IgD-negative memory B cell (primary cell): ENCODE data around the gene MTTP. TPM values are rescaled to one million over a fixed set of nuclear protein-coding genes. Genes with fewer than 3 reads are reported as not detected.

Experiments used
- H3K27ac Mint-ChIP-seq, 3 donors: one replicate each; pipeline ENCODE4 v1.8.0; 2020 to 2022; ENCODE audit warnings: mild to moderate bottlenecking in 3 of 3, mixed read lengths in 3 of 3, moderate library complexity in 1 of 3
- H3K27me3 Mint-ChIP-seq: one replicate; pipeline ENCODE4 v1.8.0; 2021; ENCODE audit warnings: mixed read lengths
- H3K36me3 Mint-ChIP-seq: one replicate; pipeline ENCODE4 v1.8.0; 2020; ENCODE audit warnings: mild to moderate bottlenecking, mixed read lengths
- H3K4me1 Mint-ChIP-seq, 3 donors: one replicate each; pipeline ENCODE4 v1.8.0; 2020 to 2022; ENCODE audit warnings: mixed read lengths in 3 of 3, mild to moderate bottlenecking in 1 of 3
- H3K4me3 Mint-ChIP-seq, 4 donors: one replicate each; pipeline ENCODE4 v1.8.0; 2020 to 2022; ENCODE audit warnings: mild to moderate bottlenecking in 4 of 4, mixed read lengths in 4 of 4, moderate library complexity in 3 of 4
- H3K9me3 Mint-ChIP-seq, 3 donors: one replicate each; pipeline ENCODE4 v1.8.0; 2020 to 2021; ENCODE audit warnings: mixed read lengths in 3 of 3, mild to moderate bottlenecking in 1 of 3
- polyA plus RNA-seq: library from polyadenylated mRNA; unstranded; fragments of 300-500 nt; fragmentation: Illumina TruSeq; gene quantifications from one replicate; pipeline ENCODE4 v1.2.3, GENCODE V29; 2021

The MTTP gene
- polyA plus RNA-seq, 1 donor from 2014 or later = not detected

GRCh38 chr4:99615170-99615820 lies 40.7 kb downstream of the MTTP start:
- H3K36me3 Mint-ChIP-seq = no peaks in the 10 kb centered on the region
- no peak overlapping the region for H3K4me3 Mint-ChIP-seq
- no peaks in the 10 kb centered on the region for H3K4me1 Mint-ChIP-seq
- H3K9me3 Mint-ChIP-seq = no peaks in the 10 kb centered on the region
- peaks cover 2% of the 10 kb centered on the region for H3K27me3 Mint-ChIP-seq
- no peak overlapping the region for H3K27ac Mint-ChIP-seq

- no peak overlapping the region for H3K27ac Mint-ChIP-seq
- H3K9me3 Mint-ChIP-seq = no peaks in the 10 kb centered on the region
- H3K36me3 Mint-ChIP-seq = no peaks in the 10 kb centered on the region
- H3K4me1 Mint-ChIP-seq = no peaks in the 10 kb centered on the region
- no peaks in the 10 kb centered on the region for H3K27me3 Mint-ChIP-seq
- H3K4me3 Mint-ChIP-seq = no peak overlapping the region
Observed at GRCh38 chr4:99617374-99617773, 42.8 kb downstream of the MTTP start.

GRCh38 chr4:99622341-99622740 lies 47.7 kb downstream of the MTTP start:
- Mint-ChIP-seq H3K27ac (no peak overlapping the region), H3K4me1 (peaks cover 0 to 2% (median 0%) of the 10 kb centered on the region in 3 donors), H3K36me3 (no peaks in the 10 kb centered on the region), H3K9me3 (no peaks in the 10 kb centered on the region), H3K27me3 (no peaks in the 10 kb centered on the region), H3K4me3 (no peak overlapping the region)

GRCh38 chr4:99624141-99624719 lies 49.6 kb downstream of the MTTP start:
- Mint-ChIP-seq H3K4me3 (no peak overlapping the region), H3K4me1 (peaks cover 0 to 2% (median 0%) of the 10 kb centered on the region in 3 donors), H3K27ac (no peak overlapping the region), H3K9me3 (no peaks in the 10 kb centered on the region), H3K27me3 (peaks cover 2% of the 10 kb centered on the region), H3K36me3 (no peaks in the 10 kb centered on the region)

GRCh38 chr4:99625369-99625768 lies 50.7 kb downstream of the MTTP start:
- Mint-ChIP-seq H3K4me1 (peaks cover 0 to 2% (median 0%) of the 10 kb centered on the region in 3 donors), H3K4me3 (no peak overlapping the region), H3K36me3 (no peaks in the 10 kb centered on the region), H3K27me3 (peaks cover 2% of the 10 kb centered on the region), H3K27ac (no peak overlapping the region), H3K9me3 (no peaks in the 10 kb centered on the region)

GRCh38 chr4:99628040-99628439 lies 53.4 kb downstream of the MTTP start:
- no peak overlapping the region for H3K4me3 Mint-ChIP-seq
- H3K27me3 Mint-ChIP-seq = peaks cover 2% of the 10 kb centered on the region
- no peaks in the 10 kb centered on the region for H3K9me3 Mint-ChIP-seq
- peaks cover 0 to 2% (median 1%) of the 10 kb centered on the region in 3 donors for H3K4me1 Mint-ChIP-seq
- H3K27ac Mint-ChIP-seq = no peak overlapping the region
- H3K36me3 Mint-ChIP-seq = no peaks in the 10 kb centered on the region

GRCh38 chr4:99629962-99630554 lies 55.4 kb downstream of the MTTP start:
- H3K4me3 Mint-ChIP-seq = no peak overlapping the region
- H3K4me1 Mint-ChIP-seq = peaks cover 0 to 4% (median 2%) of the 10 kb centered on the region in 3 donors
- no peaks in the 10 kb centered on the region for H3K36me3 Mint-ChIP-seq
- peaks cover 2% of the 10 kb centered on the region for H3K27me3 Mint-ChIP-seq
- no peak overlapping the region for H3K27ac Mint-ChIP-seq
- H3K9me3 Mint-ChIP-seq = no peaks in the 10 kb centered on the region

- Mint-ChIP-seq H3K4me3 (no peak overlapping the region), H3K36me3 (no peaks in the 10 kb centered on the region), H3K9me3 (no peaks in the 10 kb centered on the region)
Observed at GRCh38 chr4:99630857-99631360, 56.3 kb downstream of the MTTP start.

GRCh38 chr4:99633772-99634171 lies 59.1 kb downstream of the MTTP start:
- Mint-ChIP-seq H3K4me1 (peaks cover 0 to 4% (median 0%) of the 10 kb centered on the region in 3 donors), H3K9me3 (no peaks in the 10 kb centered on the region), H3K27me3 (no peaks in the 10 kb centered on the region), H3K27ac (no peak overlapping the region), H3K36me3 (no peaks in the 10 kb centered on the region), H3K4me3 (no peak overlapping the region)

More at GRCh38 chr4:99630857-99631360, 56.3 kb downstream of the MTTP start:
- Mint-ChIP-seq H3K27ac (no peak overlapping the region), H3K27me3 (peaks cover 2% of the 10 kb centered on the region), H3K4me1 (peaks cover 0 to 4% (median 1%) of the 10 kb centered on the region in 3 donors)

GRCh38 chr4:99634742-99635360 lies 60.2 kb downstream of the MTTP start:
- no peaks in the 10 kb centered on the region for H3K27me3 Mint-ChIP-seq
- H3K27ac Mint-ChIP-seq = no peak overlapping the region
- H3K4me3 Mint-ChIP-seq = no peak overlapping the region
- peaks cover 0 to 4% (median 0%) of the 10 kb centered on the region in 3 donors for H3K4me1 Mint-ChIP-seq
- H3K36me3 Mint-ChIP-seq = no peaks in the 10 kb centered on the region
- H3K9me3 Mint-ChIP-seq = no peaks in the 10 kb centered on the region

- H3K9me3 Mint-ChIP-seq = no peaks in the 10 kb centered on the region
- H3K4me3 Mint-ChIP-seq = no peak overlapping the region
- H3K36me3 Mint-ChIP-seq = peaks cover under 1% of the 10 kb centered on the region
- H3K27me3 Mint-ChIP-seq = peaks cover 3% of the 10 kb centered on the region
- H3K4me1 Mint-ChIP-seq = peaks cover 0 to 4% (median 0%) of the 10 kb centered on the region in 3 donors
- no peak overlapping the region for H3K27ac Mint-ChIP-seq
Observed at GRCh38 chr4:99635601-99636000, 61.0 kb downstream of the MTTP start.

GRCh38 chr4:99636422-99636821 lies 61.8 kb downstream of the MTTP start:
- Mint-ChIP-seq H3K4me1 (peaks cover 0 to 4% (median 0%) of the 10 kb centered on the region in 3 donors), H3K4me3 (no peak overlapping the region), H3K27ac (no peak overlapping the region), H3K27me3 (peaks cover 6% of the 10 kb centered on the region), H3K9me3 (no peaks in the 10 kb centered on the region), H3K36me3 (peaks cover 2% of the 10 kb centered on the region)

GRCh38 chr4:99637174-99637573 lies 62.5 kb downstream of the MTTP start:
- Mint-ChIP-seq H3K4me3 (no peak overlapping the region), H3K27ac (no peak overlapping the region), H3K4me1 (peaks cover 0 to 4% (median 0%) of the 10 kb centered on the region in 3 donors), H3K36me3 (peaks cover 2% of the 10 kb centered on the region), H3K27me3 (peaks cover 6% of the 10 kb centered on the region), H3K9me3 (no peaks in the 10 kb centered on the region)

GRCh38 chr4:99640676-99641075 lies 66.1 kb downstream of the MTTP start:
- Mint-ChIP-seq H3K36me3 (peaks cover 2% of the 10 kb centered on the region), H3K4me3 (no peak overlapping the region), H3K27me3 (peaks cover 10% of the 10 kb centered on the region), H3K4me1 (no peaks in the 10 kb centered on the region), H3K9me3 (no peaks in the 10 kb centered on the region), H3K27ac (no peak overlapping the region)
